Stimulated activated CD4-positive, alpha-beta T cell treated with anti-CD3 and anti-CD28 coated beads, Interleukin-15, amount 100 ng/mL, for 48 hours (primary cell): ENCODE data around the gene ARHGAP1.

Experiments used
- DNase-seq, 2 donors: peaks; one replicate each; pipeline ENCODE4 v3.0.0-alpha.2; 2020; ENCODE audit warnings: low read depth in 2 of 2

Gene ARHGAP1

GRCh38 chr11:46694072-46694471 is 6.3 kb downstream of the ARHGAP1 start:
- no peak for DNase-seq

GRCh38 chr11:46693597-46694012 is 6.8 kb downstream of the ARHGAP1 start:
- no peak for DNase-seq

GRCh38 chr11:46692450-46692849 is 8.0 kb downstream of the ARHGAP1 start:
- DNase-seq, result no peak

DNA sequence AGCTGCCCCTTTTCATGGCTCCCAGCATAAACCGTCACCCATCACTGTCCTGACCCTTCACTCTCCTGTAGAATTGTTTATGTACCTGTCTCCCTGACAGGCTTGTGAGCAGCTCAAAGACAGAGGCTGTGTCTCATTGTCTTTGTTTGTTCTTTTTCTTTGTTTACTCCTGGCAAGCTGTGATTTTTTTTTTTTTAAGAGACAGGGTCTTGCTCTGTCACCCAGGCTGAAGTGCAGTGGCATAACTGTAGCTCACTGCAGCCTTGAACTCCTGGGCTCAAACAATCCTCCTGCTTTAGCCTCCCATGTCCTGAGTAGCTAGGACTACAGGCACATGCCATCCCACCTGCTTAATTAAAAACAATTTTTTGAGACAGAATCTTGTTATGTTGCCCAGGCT is 9.7 kb downstream of the ARHGAP1 start:
- DNase-seq, result no peak

- no peak for DNase-seq
Measured at GRCh38 chr11:46686886-46687795, 13.3 kb downstream of the ARHGAP1 start.

- no peak for DNase-seq
Measured at GRCh38 chr11:46684367-46684766, 16.1 kb downstream of the ARHGAP1 start.

- DNase-seq, result no peak
Measured at GRCh38 chr11:46682773-46683752, 17.4 kb downstream of the ARHGAP1 start.

DNA sequence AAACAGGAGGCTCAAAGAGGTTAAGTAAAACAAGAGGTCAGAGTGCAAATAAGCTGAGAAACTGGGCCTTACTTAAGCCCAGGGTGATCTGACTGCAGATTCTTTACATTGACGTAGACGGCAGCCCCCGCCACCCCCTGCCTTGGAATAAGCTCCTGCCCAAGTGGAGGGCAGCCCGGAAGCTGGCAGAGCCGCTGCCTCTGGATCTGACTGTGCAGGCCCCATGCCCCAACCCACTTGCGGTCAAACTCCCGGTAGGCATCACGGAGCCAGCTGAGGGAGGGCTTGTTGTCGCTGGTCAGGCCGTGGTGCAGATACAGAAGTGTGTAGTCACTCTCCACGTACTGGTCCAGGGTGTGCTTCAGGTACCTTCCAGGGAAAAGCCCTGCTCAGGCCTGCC is 18.6 kb downstream of the ARHGAP1 start:
- DNase-seq, result no peak

DNA sequence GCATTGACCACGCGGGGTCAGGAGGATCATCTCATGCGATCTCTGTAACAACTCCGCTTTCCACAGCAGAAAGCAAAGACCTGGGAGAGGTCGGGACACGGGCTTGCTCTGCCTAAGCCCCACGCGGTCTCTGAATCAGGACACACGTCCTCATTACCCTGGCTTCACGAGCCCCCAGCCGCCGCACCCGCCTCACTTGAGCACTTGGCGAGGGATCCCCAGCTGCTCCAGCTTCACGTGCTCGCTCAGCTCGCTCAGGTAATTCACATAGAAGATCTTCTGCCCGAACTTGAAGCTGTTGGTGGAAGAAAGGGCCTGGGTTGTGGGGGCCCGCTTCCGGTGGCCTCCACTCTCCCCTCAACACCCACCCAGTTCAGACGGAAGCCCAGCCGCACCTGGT is 19.6 kb downstream of the ARHGAP1 start:
- no peak for DNase-seq

- no peak for DNase-seq
Measured at GRCh38 chr11:46680164-46680760, 20.2 kb downstream of the ARHGAP1 start.

DNA sequence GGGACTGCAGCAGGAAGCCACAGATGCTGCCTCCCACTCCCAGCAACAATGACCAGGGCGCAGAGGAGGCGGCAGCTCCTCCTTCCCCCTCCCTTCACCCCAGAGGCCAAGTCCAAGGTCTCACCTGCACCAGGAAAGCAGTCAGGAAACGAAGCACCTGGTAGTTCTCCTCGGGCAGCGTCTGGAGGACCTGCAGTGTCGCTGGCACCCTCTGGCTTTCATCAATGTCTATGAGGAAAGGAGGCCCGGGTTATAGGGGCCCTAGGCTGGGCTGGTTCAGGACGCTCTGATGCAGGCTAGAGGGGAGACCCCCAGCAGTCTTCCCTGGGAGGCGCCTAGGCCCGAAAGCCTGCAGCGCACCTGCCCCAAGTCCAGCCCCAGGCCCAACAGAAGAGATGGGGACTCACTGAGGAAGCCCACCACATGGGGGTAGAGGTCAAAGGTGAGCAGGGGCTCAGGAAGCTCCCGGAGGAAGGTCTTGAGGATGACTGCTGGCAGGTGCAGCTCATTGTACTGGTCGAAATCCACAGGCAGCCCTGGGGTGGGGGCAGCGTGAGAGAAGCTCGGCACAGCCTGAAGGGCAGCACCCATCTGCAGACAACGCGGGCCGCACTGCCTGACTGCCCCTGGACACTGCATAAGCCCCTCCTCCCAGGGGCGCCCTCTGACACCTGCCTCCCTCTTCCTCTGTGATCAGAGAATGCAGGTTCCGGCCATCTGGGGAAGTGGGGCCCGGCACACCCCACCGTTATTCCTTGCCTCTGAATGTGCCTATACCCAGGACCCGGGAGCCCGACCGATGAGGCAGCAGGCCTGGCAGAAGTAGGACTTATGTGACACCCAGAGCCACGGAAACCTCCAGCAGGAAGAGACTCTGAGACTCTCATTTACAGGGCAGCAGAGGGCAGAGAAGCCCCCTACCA is 20.9 kb downstream of the ARHGAP1 start:
- DNase-seq, result no peak

- DNase-seq, result no peak
Measured at GRCh38 chr11:46678741-46679130, 21.7 kb downstream of the ARHGAP1 start.

GRCh38 chr11:46677991-46678740 is 22.3 kb downstream of the ARHGAP1 start:
- no peak for DNase-seq

- no peak for DNase-seq
Measured at GRCh38 chr11:46677169-46677568, 23.2 kb downstream of the ARHGAP1 start.

DNA sequence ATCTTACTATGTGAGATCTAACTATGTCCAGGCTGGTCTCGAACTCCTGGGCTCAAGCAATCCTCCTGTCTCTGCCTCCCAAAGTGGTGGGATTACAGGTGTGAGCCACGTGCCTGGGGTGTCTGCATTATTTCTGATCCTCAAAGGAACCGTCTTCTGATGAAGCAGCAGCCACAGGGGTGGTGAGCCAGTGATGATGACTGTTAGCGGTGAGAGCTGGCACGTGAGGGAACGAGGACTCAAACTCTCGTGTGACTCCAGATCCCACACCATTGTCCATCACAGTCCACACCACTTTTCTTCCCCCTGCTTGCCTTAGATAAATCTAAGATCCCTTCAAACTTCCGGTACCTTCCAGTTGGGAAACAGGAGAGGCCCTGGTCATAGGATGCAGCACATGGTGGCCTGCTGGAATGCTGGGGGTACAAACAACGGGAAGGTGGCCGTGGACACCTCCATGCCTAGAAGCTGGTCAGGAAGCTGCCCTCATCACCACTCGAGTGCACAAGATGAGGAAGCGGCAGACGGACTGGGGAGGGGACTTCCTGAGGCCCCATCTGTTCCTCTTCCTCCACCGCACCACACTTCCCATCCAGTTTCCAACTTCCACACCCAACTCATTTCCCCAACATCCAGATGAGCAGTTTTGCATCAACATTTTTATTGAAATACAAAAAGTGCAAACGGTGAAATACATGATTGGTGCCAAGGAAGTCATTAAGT is 23.8 kb downstream of the ARHGAP1 start:
- no peak for DNase-seq

GRCh38 chr11:46675949-46676348 is 24.5 kb downstream of the ARHGAP1 start:
- DNase-seq, result no peak

DNA sequence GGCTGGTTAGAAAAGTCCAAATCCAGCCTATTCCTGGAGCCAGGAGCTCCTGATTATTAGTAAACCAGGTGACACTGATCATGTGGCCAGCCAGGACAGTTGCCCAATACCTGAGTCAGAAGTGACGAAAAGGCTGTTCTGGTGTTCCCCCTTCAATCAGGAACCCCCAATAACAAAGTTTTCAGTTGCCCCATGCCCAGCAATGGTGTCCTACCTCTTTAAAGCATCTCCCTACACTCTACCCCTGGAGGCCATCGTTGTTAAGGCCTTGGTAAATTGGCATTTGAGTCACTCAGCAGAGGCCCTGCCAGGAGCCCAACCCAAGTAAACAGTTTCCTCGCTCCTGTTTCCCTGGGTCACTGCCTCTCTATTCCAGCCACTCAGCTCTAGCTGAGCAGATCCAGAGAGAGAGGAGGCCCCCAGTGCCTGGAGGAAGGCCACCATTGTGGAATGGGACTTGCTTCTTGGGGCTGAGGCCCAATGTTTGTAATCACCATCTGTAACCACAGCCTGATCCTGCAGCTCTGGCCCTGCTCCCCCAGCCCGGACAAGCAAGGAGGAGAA is 25.0 kb downstream of the ARHGAP1 start:
- no peak for DNase-seq

DNA sequence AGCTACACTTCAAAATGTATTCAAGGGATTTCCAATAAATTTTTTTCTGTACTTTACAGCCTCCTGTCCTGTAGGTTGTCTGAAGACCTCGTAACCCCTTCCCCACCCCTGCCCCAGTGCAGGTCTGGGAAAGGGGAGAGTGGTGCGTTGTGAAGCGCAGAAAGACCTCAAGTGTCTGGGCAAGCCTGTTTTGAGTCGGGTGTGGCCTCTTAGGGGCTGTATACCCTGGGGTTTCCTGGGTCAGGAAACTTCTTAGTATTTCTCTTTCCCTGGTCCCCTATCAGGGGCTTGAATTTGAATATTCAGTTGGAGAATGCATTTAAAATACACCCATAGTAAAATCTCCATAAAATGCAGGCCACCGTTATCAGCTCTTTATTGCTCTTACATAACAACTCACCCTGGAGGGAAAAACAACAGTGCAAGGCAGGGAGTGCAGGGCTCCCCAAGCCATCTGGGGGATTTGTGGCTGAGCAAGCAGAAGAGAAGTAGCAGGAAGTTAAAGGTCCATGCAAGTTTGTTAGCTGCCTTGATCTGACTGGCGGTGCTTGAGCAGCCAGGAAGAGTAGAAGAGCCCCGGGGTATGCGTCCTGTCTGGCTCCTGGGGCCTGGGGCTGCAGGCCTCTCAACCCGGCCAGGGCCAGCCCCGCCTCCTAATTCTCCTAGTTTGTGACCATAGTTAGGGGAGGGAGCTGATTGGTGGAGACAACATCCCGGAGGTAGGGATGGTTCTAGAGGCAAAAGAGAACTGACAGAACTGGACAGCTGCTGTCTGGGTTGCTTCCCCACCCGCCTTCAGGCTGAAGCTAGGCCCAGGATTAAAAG is 25.7 kb downstream of the ARHGAP1 start:
- no peak for DNase-seq
